NCI-H345 (cell line): ENCODE measurements around the gene CCDC27.
"Not testable (repeated sequence)": the region's sequence is repeated elsewhere in the genome, so short reads cannot be mapped to it uniquely, and the experiment has no call there.

Experiments
- DNase-seq: peaks from one replicate; lab custom pipeline; 2025; lab: John Stamatoyannopoulos, UW

Gene CCDC27

GRCh38 chr1:3795453-3796214 is 43.4 kb downstream of the CCDC27 start:
- no peak for DNase-seq

GRCh38 chr1:3796215-3797061 is 44.2 kb downstream of the CCDC27 start, which contains the start of gene LRRC47:
LRRC47 (minus strand) TSS chr1:3796498; CDS start chr1:3796476, 22 bp downstream.
- DNase-seq, result peak; percentile 93

GRCh38 chr1:3799976-3800685 is 47.9 kb downstream of the CCDC27 start:
- DNase-seq, result no peak

- DNase-seq, result not testable (repeated sequence)
These were observed 48.5 kb downstream of the CCDC27 start for GRCh38 chr1:3800795-3801194.

- DNase-seq, result no peak
These were observed 51.8 kb downstream of the CCDC27 start for GRCh38 chr1:3803905-3804626.

- DNase-seq, result not testable (repeated sequence)
These were observed 52.3 kb downstream of the CCDC27 start for GRCh38 chr1:3804627-3804944.

- no peak for DNase-seq
These were observed 52.8 kb downstream of the CCDC27 start for GRCh38 chr1:3805038-3805437.

- no peak for DNase-seq
These were observed 55.5 kb downstream of the CCDC27 start for GRCh38 chr1:3807769-3808168.

- DNase-seq, result no peak
These were observed 57.4 kb downstream of the CCDC27 start for GRCh38 chr1:3809680-3810079.

- not testable (repeated sequence) for DNase-seq
These were observed 58.0 kb downstream of the CCDC27 start for GRCh38 chr1:3810149-3810761.

- DNase-seq, result no peak
These were observed 59.3 kb downstream of the CCDC27 start for GRCh38 chr1:3811595-3811911.

- no peak for DNase-seq
These were observed 61.8 kb downstream of the CCDC27 start for GRCh38 chr1:3814065-3814464.

- DNase-seq, result no peak
These were observed 62.7 kb downstream of the CCDC27 start for GRCh38 chr1:3814771-3815561.

- no peak for DNase-seq
These were observed 64.3 kb downstream of the CCDC27 start for GRCh38 chr1:3816331-3817137.

- DNase-seq, result no peak
These were observed 65.0 kb downstream of the CCDC27 start for GRCh38 chr1:3817138-3817740.

- no peak for DNase-seq
These were observed 65.8 kb downstream of the CCDC27 start for GRCh38 chr1:3817821-3818597.

GRCh38 chr1:3819771-3820200 is 67.5 kb downstream of the CCDC27 start:
- DNase-seq, result peak; percentile 3

- no peak for DNase-seq
These were observed 68.1 kb downstream of the CCDC27 start for GRCh38 chr1:3820316-3820715.

- DNase-seq, result peak; percentile 6
These were observed 68.8 kb downstream of the CCDC27 start for GRCh38 chr1:3821004-3821403.
